NCI-H2081 (cell line): ENCODE results near the gene CASKIN2.
"Not testable (repeated sequence)": the region's sequence is repeated elsewhere in the genome, so short reads cannot be mapped to it uniquely, and the experiment has no call there.

ENCODE experiments used
- DNase-seq, 2 experiments: peaks; one replicate each; lab custom pipeline; 2025; lab: John Stamatoyannopoulos, UW

Gene CASKIN2

GRCh38 chr17:75465039-75465438, 50.3 kb downstream of the CASKIN2 start:
- no peak for DNase-seq

GRCh38 chr17:75463603-75464002, 51.7 kb downstream of the CASKIN2 start:
- DNase-seq, result no peak

GRCh38 chr17:75460295-75460694, 55.0 kb downstream of the CASKIN2 start:
- no peak for DNase-seq

GRCh38 chr17:75459590-75460267, 55.6 kb downstream of the CASKIN2 start:
- DNase-seq, result no peak

GRCh38 chr17:75459246-75459589, 56.1 kb downstream of the CASKIN2 start:
- DNase-seq, result no peak

- peak; percentile 49 to 77 for DNase-seq
These were observed 58.2 kb downstream of the CASKIN2 start for GRCh38 chr17:75457047-75457654.

- peak; percentile 99 for DNase-seq
These were observed 58.8 kb downstream of the CASKIN2 start, which contains the start of gene TMEM94 for GRCh38 chr17:75456417-75457046. TSS of gene TMEM94 (plus strand) at chr17:75456635. CDS start at chr17:75471906, 15,271 bp downstream.

- DNase-seq, result no peak
These were observed 59.3 kb downstream of the CASKIN2 start for GRCh38 chr17:75456039-75456416.

- DNase-seq, result not testable (repeated sequence)
These were observed 60.7 kb downstream of the CASKIN2 start for GRCh38 chr17:75454672-75455071.

- no peak for DNase-seq
These were observed 61.1 kb downstream of the CASKIN2 start for GRCh38 chr17:75454193-75454592.

GRCh38 chr17:75450270-75450669, 65.1 kb downstream of the CASKIN2 start:
- no peak for DNase-seq
